Vagina (tissue), 2 donors: ENCODE results near the gene CNIH1.

Experiments used
- POLR2A ChIP-seq, 2 donors: fragments of 450-650 bp; IDR thresholded peaks; one replicate each; pipeline ENCODE4 v1.6.1; 2017; ENCODE audit warnings: antibody characterized with exemption in 2 of 2, mild to moderate bottlenecking in 2 of 2, moderate library complexity in 2 of 2
- POLR2AphosphoS5 ChIP-seq, 2 donors: sonication (generic); formaldehyde crosslinking; IDR thresholded peaks; one replicate each; pipeline ENCODE4 v1.9.0; 2017; ENCODE audit warnings: antibody characterized with exemption in 2 of 2, mild to moderate bottlenecking in 2 of 2, low read depth in 1 of 2; ENCODE audit not compliant: insufficient read depth in 1 of 2

- TF ChIP-seq POLR2A (IDR thresholded peaks at IDR 0.05) (no peak), POLR2AphosphoS5 (IDR thresholded peaks at IDR 0.05; ENCODE audit: insufficient read depth in 1 of 2, low read depth in 1 of 2) (no peak)
Observed at GRCh38 chr14:54428527-54428926, 12.6 kb downstream of the CNIH1 start.
